MCF 10A (cell line): Measurements from ENCODE around the gene SRRM1. TPM values are rescaled to one million over a fixed set of nuclear protein-coding genes. Genes with fewer than 3 reads are reported as not detected.

Experiments
- BruUV-seq: library from RNA; stranded (reverse); fragments of 400-500 nt; replicated peaks from 2 replicates; lab custom pipeline; 2021; lab: Mats Ljungman, UMichigan
- CTCF ChIA-PET: fragments of 300-600 bp; sonication (Branson Sonifier 250); formaldehyde crosslinking; extraction: SDS; loops from one replicate; lab custom pipeline; 2021; ENCODE audit warnings: antibody characterized with exemption, inconsistent platforms; lab: Yijun Ruan, JAX
- POLR2A ChIA-PET: fragments of 300-600, 350-650 bp; sonication (Branson Sonifier 250); formaldehyde crosslinking; extraction: SDS; loops from one replicate; lab custom pipeline; 2020; ENCODE audit warnings: antibody characterized with exemption, inconsistent platforms; lab: Yijun Ruan, JAX
- DNase-seq: peaks from one replicate; pipeline ENCODE4 v3.0.0-alpha.2; 2018; ENCODE audit not compliant: unreplicated experiment
- H3K27ac Mint-ChIP-seq: one replicate; pipeline ENCODE4 v1.8.0; 2022; ENCODE audit warnings: mild to moderate bottlenecking, low read depth, mixed read lengths; ENCODE audit not compliant: unreplicated experiment
- H3K27me3 Mint-ChIP-seq: one replicate; pipeline ENCODE4 v1.8.0; 2022; ENCODE audit warnings: mixed read lengths; ENCODE audit not compliant: insufficient read depth, unreplicated experiment
- H3K36me3 Mint-ChIP-seq: one replicate; pipeline ENCODE4 v1.8.0; 2022; ENCODE audit warnings: mild to moderate bottlenecking, moderate library complexity, mixed read lengths; ENCODE audit not compliant: insufficient read depth, unreplicated experiment
- H3K4me1 Mint-ChIP-seq: one replicate; pipeline ENCODE4 v1.8.0; 2022; ENCODE audit warnings: mixed read lengths; ENCODE audit not compliant: insufficient read depth, unreplicated experiment
- H3K4me3 Mint-ChIP-seq: one replicate; pipeline ENCODE4 v1.8.0; 2022; ENCODE audit warnings: mild to moderate bottlenecking, moderate library complexity, mixed read lengths; ENCODE audit not compliant: unreplicated experiment
- H3K9me3 Mint-ChIP-seq: one replicate; pipeline ENCODE4 v1.8.0; 2022; ENCODE audit warnings: mixed read lengths; ENCODE audit not compliant: unreplicated experiment
- CTCF ChIP-seq: fragments of 200-600 bp; IDR thresholded peaks from one replicate; pipeline ENCODE4 v1.8.0; 2022; ENCODE audit warnings: antibody characterized with exemption, mild to moderate bottlenecking; ENCODE audit not compliant: unreplicated experiment
- intact Hi-C: fragments of 100-400 bp; cut with micrococcal nuclease; formaldehyde crosslinking; loops from 2 replicates; pipeline ENCODE4 v1.14.1; 2022
- total RNA-seq: library from RNA; stranded (reverse); gene quantifications from 2 replicates; pipeline ENCODE4 v1.2.3, GENCODE V29; 2022

The SRRM1 gene
- total RNA-seq, 1 experiment from 2014 or later, result 154 TPM

- Mint-ChIP-seq H3K27ac (no peak overlapping the region), H3K36me3 (peaks cover 6% of the 10 kb centered on the region), H3K4me3 (no peak overlapping the region), H3K4me1 (no peaks in the 10 kb centered on the region), H3K9me3 (no peaks in the 10 kb centered on the region), H3K27me3 (peaks cover 78% of the 10 kb centered on the region)
- intact Hi-C loops, result no loop called here
- TF ChIP-seq CTCF, result no peak
- POLR2A ChIA-PET, result interaction anchor here (0.6 kb wide), 1 partner anchor 11 kb away, joined by 3 read pairs; no protein-coding TSS in a partner anchor
- CTCF ChIA-PET, result interaction anchor here (0.6 to 0.8 kb wide), 2 partner anchors 15 to 583 kb away, joined by 3 to 6 read pairs; no protein-coding TSS in a partner anchor
- BruUV-seq, result no TSS peak
- DNase-seq, result no peak
These were observed 22.0 kb upstream of the SRRM1 start for GRCh38 chr1:24621121-24621520.

GRCh38 chr1:24622218-24622617, 20.9 kb upstream of the SRRM1 start:
- Mint-ChIP-seq H3K4me3 (no peak overlapping the region), H3K4me1 (no peaks in the 10 kb centered on the region)
- CTCF ChIA-PET, result no interaction called here

GRCh38 chr1:24632832-24633175, 10.3 kb upstream of the SRRM1 start:
- no TSS peak for BruUV-seq
- H3K27ac Mint-ChIP-seq, result no peak overlapping the region
- intact Hi-C loops, result no loop called here
- ChIA-PET CTCF (interaction anchor here (0.6 to 9.7 kb wide), 5 partner anchors 91 to 561 kb away, joined by 3 to 88 read pairs (median 9); no protein-coding TSS in a partner anchor), POLR2A (interaction anchor here (0.6 kb wide), 2 partner anchors 14 to 203 kb away, joined by 3 read pairs; no protein-coding TSS in a partner anchor)
- H3K36me3 Mint-ChIP-seq, result no peaks in the 10 kb centered on the region
- H3K9me3 Mint-ChIP-seq, result no peaks in the 10 kb centered on the region
- TF ChIP-seq CTCF, result no peak
- peaks cover 5% of the 10 kb centered on the region for H3K4me1 Mint-ChIP-seq
- peaks cover 22% of the 10 kb centered on the region for H3K27me3 Mint-ChIP-seq
- H3K4me3 Mint-ChIP-seq, result no peak overlapping the region
- DNase-seq, result no peak

More at GRCh38 chr1:24622218-24622617, 20.9 kb upstream of the SRRM1 start:
- Mint-ChIP-seq H3K36me3 (peaks cover 6% of the 10 kb centered on the region), H3K27me3 (peaks cover 67% of the 10 kb centered on the region), H3K9me3 (no peaks in the 10 kb centered on the region), H3K27ac (no peak overlapping the region)
- no peak for TF ChIP-seq CTCF
- no TSS peak for BruUV-seq
- DNase-seq, result no peak
- POLR2A ChIA-PET, result no interaction called here
- intact Hi-C loops, result no loop called here

GRCh38 chr1:24635195-24635843, 7.8 kb upstream of the SRRM1 start:
- BruUV-seq, result no TSS peak
- H3K9me3 Mint-ChIP-seq, result no peaks in the 10 kb centered on the region

More at GRCh38 chr1:24635195-24635843, 7.8 kb upstream of the SRRM1 start:
- ChIA-PET CTCF (interaction anchor here (0.6 to 9.7 kb wide), 15 partner anchors 9 to 1171 kb away, joined by 3 to 88 read pairs (median 5); partner anchors contain the start of gene NIPAL3), POLR2A (interaction anchor here (0.6 to 1.2 kb wide), 6 partner anchors 10 to 484 kb away, joined by 3 to 6 read pairs (median 4); no protein-coding TSS in a partner anchor)
- Mint-ChIP-seq H3K27me3 (peaks cover 22% of the 10 kb centered on the region), H3K4me1 (peaks cover 12% of the 10 kb centered on the region), H3K4me3 (no peak overlapping the region), H3K27ac (no peak overlapping the region), H3K36me3 (no peaks in the 10 kb centered on the region)
- intact Hi-C loops, result loop anchor here (1.0 to 5.0 kb wide), 5 partner anchors 43 to 565 kb away; partner anchors contain the start of gene NIPAL3
- peak; percentile 72 for DNase-seq
- peak; percentile 44 for TF ChIP-seq CTCF
